ENCODE measurements around the gene HECTD1. TPM values are rescaled to one million over a fixed set of nuclear protein-coding genes. Genes with fewer than 3 reads are reported as not detected.

HECTD1 gene
- total and polyA plus RNA-seq, 9 of the 15 experiments (the other 6 are each of a cell fraction or from before 2014, with no cell fraction given), result 27.9 to 111 (median 78.1) TPM

- TF ChIP-seq ZNF395 (CRISPR knock-in tag; IDR thresholded peaks at IDR 0.05), result no peak
- TF ChIP-seq ZNF184 (CRISPR knock-in tag; IDR thresholded peaks at IDR 0.05), result no peak
- TF ChIP-seq ZNF280A (IDR thresholded peaks at IDR 0.05; ENCODE audit: low read depth, partially characterized antibody), result no peak
- peak; percentile 34; the same call in 1 of the 2 replicates for TF ChIP-seq RBFOX2 (IDR thresholded peaks at IDR 0.05; ENCODE audit: low read depth, low read length)
Observed at GRCh38 chr14:31204593-31205534, 2.7 kb downstream of the HECTD1 start (continued).

All from K562 (cell line).